HUES48 (cell line): ENCODE measurements around the gene EFNA4.
A peak's percentile ranks its signal among the peaks of the same experiment; 100 is the strongest.

Experiments used
- H3K27ac ChIP-seq: one replicate; pipeline ENCODE4 v1.7.0; 2013; ENCODE audit warnings: low read depth, low read length, inconsistent platforms
- H3K27me3 ChIP-seq: 2 replicates; pipeline ENCODE4 v1.6.1; 2013; ENCODE audit warnings: mild to moderate bottlenecking, low read length; ENCODE audit not compliant: control insufficient read depth, insufficient read depth
- H3K36me3 ChIP-seq: 2 replicates; pipeline ENCODE4 v1.6.1; 2013; ENCODE audit warnings: low read length; ENCODE audit not compliant: control insufficient read depth, insufficient read depth
- H3K4me1 ChIP-seq: 2 replicates; pipeline ENCODE4 v1.6.1; 2013; ENCODE audit warnings: mild to moderate bottlenecking, low read length; ENCODE audit not compliant: control insufficient read depth, insufficient read depth
- H3K4me3 ChIP-seq: 2 replicates; pipeline ENCODE4 v1.5.1; 2013; ENCODE audit warnings: mild to moderate bottlenecking, low read depth, low read length
- H3K9ac ChIP-seq: 2 replicates; pipeline ENCODE4 v1.6.1; 2013; ENCODE audit warnings: mild to moderate bottlenecking, low read depth, low read length, moderate library complexity
- H3K9me3 ChIP-seq: 2 replicates; pipeline ENCODE4 v1.6.1; 2013; ENCODE audit warnings: low read length; ENCODE audit not compliant: control insufficient read depth, insufficient read depth

Gene EFNA4

DNA sequence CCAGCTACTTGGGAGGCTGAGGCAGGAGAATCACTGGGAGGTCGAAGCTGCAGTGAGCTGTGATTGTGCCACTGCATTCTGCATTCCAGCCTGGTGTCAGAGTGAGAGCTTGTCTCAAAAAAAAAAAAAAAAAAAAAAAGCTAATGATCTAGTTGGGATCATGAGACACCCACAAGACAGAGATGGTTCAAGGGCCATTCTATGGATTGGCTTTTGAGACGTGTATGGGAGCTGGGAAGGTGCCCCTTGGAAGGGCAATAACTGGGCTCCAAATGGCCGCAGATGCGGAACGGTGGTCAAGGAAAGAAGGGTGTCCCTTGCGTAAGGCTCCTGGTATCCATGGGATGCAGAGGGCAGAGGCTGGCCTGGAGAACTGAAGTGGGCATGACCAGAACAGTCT, 19.2 kb upstream of the EFNA4 start:
- Histone ChIP-seq H3K36me3 (no peaks in the 10 kb centered on the region), H3K27me3 (no peaks in the 10 kb centered on the region), H3K4me1 (peaks cover 7% of the 10 kb centered on the region; the same call in 1 of the 2 replicates), H3K9ac (no peak overlapping the region), H3K4me3 (no peak overlapping the region), H3K9me3 (no peaks in the 10 kb centered on the region), H3K27ac (no peak overlapping the region)

DNA sequence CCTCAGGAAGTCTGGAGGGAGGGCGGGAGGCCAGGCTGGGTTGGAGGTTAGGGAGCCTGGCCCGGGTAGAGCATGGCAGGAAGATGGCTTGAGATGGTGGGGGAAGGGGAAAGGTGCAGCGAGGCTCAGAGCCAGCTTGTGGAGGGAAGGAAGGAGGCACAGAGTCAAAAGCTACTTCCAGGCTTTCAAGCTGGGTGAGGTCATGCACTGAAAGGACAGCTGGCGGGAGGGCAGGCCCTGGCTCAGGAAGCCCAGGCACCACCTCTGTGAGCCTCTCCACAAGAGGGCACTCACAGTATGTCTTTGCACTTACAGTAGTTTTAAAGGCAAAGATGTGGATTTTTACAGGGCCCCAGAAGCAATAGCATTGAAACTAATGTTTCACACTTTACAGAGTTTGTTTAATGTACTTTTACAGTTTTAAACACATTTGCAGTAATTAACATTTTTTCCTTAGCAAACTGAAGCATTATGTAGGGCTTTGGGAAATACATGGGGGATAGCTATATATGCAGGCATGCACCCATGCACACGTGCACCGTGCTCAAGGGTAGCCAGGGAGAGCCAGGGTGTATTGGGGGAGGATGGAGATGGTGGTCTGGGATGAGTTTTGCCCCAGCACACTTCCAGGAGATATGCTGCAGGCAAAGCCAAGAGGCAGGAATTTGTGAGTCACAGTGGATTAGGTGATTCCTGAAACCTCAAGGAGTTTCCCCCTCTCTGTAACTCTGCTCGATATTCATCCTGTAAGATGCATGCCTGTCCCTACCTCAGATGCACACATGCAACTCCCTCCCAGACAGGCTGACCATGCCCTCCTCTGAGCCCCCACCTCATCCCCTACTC, 18.5 kb upstream of the EFNA4 start:
- Histone ChIP-seq H3K4me3 (no peak overlapping the region), H3K9ac (no peak overlapping the region), H3K36me3 (no peaks in the 10 kb centered on the region), H3K27me3 (peaks cover 4% of the 10 kb centered on the region; the same call in 1 of the 2 replicates), H3K27ac (no peak overlapping the region), H3K4me1 (peaks cover 7% of the 10 kb centered on the region), H3K9me3 (no peaks in the 10 kb centered on the region)

DNA sequence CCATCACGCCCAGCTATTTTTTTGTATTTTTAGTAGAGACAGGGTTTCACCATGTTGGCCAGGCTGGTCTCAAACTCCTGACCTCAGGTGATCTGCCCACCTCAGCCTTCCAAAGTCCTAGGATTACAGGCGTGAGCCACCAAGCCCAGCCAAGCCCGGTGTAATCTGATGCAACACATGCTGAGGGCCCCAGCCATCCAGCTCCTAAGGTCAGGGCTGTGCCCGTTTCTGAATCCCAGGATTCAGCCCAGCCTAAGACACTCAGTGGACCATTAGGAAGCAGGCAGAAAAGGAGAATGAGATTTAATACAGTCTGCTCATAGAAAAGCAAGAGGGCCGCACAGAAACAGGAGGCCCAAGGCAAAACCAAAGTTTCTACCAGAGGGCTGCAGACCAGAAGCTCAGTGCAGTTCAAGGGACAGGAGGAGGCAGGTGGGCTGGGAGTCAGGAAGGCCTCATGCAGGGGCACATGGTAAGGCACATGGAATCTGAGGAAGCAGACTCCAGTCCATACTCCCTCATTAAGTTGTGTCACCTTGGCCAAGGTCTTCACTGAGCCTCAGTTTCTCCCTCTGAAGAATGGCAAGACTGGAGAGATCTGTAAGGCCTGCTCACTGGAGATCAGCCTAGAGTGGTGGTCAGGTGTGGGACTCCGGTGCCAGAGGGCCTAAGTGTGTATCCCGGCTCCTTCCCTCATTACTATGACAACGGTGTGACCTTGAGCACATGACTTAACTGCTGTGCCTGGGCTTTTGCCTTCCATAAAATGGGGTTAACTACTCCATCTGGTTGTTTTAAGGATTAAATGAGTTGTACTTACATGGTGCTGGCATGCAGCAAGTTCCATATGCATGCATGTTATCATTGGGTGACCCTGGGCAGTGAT, 14.8 kb upstream of the EFNA4 start:
- no peaks in the 10 kb centered on the region for H3K36me3 ChIP-seq
- H3K27me3 ChIP-seq: peaks cover 20% of the 10 kb centered on the region
- no peak overlapping the region for H3K27ac ChIP-seq
- H3K4me3 ChIP-seq: no peak overlapping the region
- no peaks in the 10 kb centered on the region for H3K9me3 ChIP-seq
- peaks cover 7% of the 10 kb centered on the region for H3K4me1 ChIP-seq
- no peak overlapping the region for H3K9ac ChIP-seq

DNA sequence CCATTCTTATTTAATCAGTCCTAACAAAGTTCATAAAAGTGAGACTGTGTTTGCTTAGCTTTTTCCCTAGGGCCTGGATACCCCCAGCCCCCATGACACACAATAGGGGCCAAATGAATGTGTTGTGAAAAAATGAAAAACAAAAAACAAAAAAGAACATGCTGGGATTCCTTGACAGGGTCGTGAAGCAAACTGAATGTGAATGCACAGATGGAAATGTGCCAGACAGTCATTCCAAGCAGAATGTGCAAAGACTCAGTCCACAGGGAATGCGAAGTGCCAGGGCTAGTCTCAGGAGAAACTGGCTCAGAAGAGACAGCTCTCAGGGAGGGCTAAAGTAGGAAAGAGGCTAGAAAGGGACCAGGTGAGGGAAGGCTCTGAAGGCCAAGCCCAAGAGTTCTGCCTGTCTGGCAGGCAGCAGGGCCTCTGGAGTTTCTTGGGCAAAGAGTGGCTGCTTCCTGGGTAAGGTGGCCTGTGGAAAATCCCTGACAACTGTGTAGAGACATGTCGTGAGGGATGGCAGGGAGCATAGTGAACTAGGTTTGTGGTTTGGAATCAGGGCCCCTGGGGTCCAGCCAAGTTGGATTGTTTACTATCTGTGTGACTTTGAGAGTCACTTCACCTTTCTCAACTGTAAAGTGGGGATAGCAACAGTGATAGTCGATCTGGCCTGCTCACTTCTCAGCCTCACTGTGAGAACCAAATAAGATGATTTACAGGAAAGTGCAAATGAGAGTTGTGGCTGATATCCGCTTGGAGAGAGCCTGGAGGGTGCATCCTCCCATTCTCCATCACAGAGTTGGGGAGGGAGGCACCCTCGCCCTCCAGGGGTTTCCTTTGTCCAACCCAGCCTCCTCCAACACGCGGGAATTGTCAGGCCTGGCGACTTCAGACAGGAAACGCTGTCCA, 13.6 kb upstream of the EFNA4 start:
- H3K4me3 ChIP-seq: peak overlapping the region; percentile 69; the same call in 1 of the 2 replicates
- H3K27ac ChIP-seq: no peak overlapping the region
- no peaks in the 10 kb centered on the region for H3K36me3 ChIP-seq
- peaks cover 20% of the 10 kb centered on the region for H3K27me3 ChIP-seq
- H3K4me1 ChIP-seq: peaks cover 2% of the 10 kb centered on the region; the same call in 1 of the 2 replicates
- H3K9me3 ChIP-seq: no peaks in the 10 kb centered on the region
- H3K9ac ChIP-seq: 0 out of 2 replicates have a peak overlapping the region, but pooled peaks have one; percentile 3

DNA sequence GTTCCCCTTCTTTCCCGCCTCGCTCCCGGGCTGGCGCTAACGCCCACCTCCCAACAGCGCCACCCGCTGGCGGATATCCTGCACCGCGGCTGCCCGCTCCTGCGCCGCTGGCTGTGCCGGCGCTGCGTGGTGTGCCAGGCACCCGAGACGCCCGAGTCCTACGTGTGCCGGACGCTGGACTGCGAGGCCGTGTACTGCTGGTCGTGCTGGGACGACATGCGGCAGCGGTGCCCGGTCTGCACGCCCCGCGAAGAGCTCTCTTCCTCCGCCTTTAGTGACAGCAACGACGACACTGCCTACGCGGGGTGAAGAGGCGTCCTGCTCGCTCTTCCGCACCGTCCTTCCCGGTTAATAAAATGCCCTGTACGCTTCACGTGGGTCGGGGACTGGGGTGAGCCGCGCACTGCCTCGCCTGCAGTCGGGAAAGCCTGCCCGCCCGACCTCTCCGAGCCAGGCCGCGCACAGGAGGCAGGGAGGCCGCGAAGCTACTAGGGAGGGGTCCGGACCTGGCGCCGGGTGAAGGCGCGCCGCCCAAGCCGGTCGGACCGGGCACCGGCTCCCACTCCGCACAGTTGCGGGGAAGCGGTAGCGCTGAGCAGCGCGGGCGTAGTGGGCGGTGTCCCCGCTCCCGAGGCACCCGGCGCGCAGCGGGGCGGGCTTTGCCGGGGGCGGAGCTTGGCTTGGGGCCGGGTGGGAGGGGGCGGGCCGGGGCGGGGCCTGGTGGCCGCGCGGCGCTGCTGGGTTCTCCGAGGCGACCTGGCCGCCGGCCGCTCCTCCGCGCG, 12.8 kb upstream of the EFNA4 start, which contains the start of gene ADAM15:
ADAM15 (plus strand) TSS at position 757 of the 782 bp plus-strand sequence. CDS start 71 bp downstream, outside the sequence.
- no peaks in the 10 kb centered on the region for H3K36me3 ChIP-seq
- peak within 1 kb of the TSS; percentile 57 for H3K27ac ChIP-seq
- H3K9ac ChIP-seq: peak within 1 kb of the TSS; percentile 3; the same call in 1 of the 2 replicates
- H3K4me1 ChIP-seq: no peaks in the 10 kb centered on the region; the same call in 1 of the 2 replicates
- peak within 1 kb of the TSS; percentile 69 for H3K4me3 ChIP-seq
- H3K9me3 ChIP-seq: no peaks in the 10 kb centered on the region
- peaks cover 20% of the 10 kb centered on the region for H3K27me3 ChIP-seq

DNA sequence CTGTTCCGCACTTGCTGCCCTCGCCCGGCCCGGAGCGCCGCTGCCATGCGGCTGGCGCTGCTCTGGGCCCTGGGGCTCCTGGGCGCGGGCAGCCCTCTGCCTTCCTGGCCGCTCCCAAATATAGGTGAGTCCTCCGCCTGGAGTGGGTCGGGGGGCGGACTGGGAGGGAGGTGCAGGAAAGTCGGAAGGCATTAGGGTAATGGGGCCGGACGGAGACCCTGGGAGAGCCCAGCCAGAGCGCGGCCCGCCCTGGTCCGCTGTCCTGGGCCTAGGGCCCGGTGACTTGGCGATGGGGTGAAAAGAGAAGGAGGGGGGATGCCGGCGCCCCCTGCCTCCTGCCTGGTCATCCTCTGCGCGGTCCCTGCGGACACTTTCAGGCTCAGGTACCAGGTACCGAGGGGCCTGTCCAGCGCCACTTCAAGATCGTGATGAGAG, 12.2 kb upstream of the EFNA4 start:
- no peak overlapping the region for H3K9ac ChIP-seq
- H3K27me3 ChIP-seq: peaks cover 20% of the 10 kb centered on the region
- no peaks in the 10 kb centered on the region for H3K9me3 ChIP-seq
- H3K4me1 ChIP-seq: no peaks in the 10 kb centered on the region; the same call in 1 of the 2 replicates
- H3K4me3 ChIP-seq: peak overlapping the region; percentile 69
- H3K27ac ChIP-seq: no peak overlapping the region
- no peaks in the 10 kb centered on the region for H3K36me3 ChIP-seq

DNA sequence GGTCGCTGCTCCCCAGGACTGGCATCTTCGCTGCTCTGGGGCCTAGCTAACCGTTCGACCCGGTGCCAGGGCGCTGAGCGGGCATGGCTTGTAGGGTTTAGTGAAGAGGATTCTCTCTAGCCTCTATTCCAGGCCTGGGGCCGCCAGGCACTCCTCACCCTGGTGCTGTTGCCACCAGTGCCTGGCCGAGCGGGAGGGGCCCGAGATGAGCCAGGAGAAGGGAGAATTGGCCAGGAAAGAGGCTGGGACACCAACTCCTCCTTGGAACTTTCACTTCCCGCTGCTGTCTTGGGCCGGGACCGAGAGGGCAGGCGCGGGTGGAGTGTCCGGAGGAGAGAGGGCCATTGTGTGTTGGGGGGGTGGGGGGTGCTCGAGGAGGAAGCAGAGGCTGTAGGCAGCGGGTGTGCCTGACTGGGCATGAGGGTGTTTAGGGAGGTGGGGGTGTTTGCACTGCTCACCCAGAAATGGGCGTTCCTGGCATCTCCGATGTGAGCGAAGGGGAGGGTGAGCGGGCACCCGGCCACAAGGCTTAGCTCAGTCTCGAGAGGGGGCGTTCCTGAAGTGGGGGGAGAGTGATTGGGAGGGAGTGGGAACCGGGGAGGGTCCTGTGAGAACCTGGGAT, 11.7 kb upstream of the EFNA4 start:
- H3K9me3 ChIP-seq: no peaks in the 10 kb centered on the region

DNA sequence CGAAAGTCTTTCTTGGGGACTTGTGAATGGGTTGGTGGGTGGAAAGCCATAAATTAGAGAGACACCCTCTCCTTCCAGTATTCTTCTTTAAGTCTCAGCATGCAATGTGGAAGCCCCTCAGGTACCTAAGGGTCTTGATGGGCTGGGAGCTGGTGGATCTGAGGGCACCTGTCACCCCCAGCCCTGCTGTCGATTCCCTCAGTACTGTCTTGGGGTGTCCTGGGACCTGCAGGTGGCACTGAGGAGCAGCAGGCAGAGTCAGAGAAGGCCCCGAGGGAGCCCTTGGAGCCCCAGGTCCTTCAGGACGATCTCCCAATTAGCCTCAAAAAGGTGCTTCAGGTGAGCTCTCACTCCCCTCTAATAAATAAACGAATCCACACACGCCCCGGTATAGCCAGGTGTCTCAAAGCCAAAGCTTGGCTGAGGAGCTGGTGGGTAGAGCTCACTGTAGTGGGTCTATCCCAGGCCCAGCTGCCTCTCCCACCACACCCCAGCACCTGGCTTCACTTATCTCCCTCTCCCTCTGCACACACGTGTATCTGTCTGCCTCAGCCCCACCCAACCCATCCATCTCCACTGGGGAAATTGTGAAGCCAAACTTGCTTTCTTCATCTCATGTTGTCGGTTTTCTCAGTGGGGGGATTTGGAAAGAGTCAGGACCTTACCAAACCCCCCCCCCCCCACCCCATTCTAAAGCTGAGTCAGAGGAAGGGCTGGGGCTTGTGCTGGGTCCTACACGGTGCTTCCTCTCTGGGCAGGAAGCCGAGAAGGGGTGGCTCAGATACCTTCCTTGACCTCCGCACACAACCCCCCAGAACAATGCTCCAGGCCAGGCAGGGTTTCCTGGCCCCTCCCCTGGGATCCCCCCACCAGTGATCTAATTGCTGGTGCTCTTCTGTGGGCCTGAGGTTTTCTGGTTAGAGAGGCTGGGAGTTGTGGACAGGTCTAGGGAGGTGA, 10.8 kb upstream of the EFNA4 start:
- H3K27ac ChIP-seq: no peak overlapping the region
- H3K4me3 ChIP-seq: peak overlapping the region; percentile 69
- no peaks in the 10 kb centered on the region for H3K9me3 ChIP-seq
- H3K27me3 ChIP-seq: peaks cover 20% of the 10 kb centered on the region
- peaks cover 6% of the 10 kb centered on the region; the same call in 1 of the 2 replicates for H3K36me3 ChIP-seq
- H3K4me1 ChIP-seq: no peaks in the 10 kb centered on the region; the same call in 1 of the 2 replicates
- H3K9ac ChIP-seq: no peak overlapping the region

More for the DNA sequence above, 11.7 kb upstream of the EFNA4 start:
- no peak overlapping the region for H3K27ac ChIP-seq
- no peak overlapping the region for H3K9ac ChIP-seq
- H3K4me3 ChIP-seq: peak overlapping the region; percentile 69
- H3K36me3 ChIP-seq: no peaks in the 10 kb centered on the region
- H3K27me3 ChIP-seq: peaks cover 20% of the 10 kb centered on the region
- no peaks in the 10 kb centered on the region; the same call in 1 of the 2 replicates for H3K4me1 ChIP-seq
